ENCODE measurements around the gene BEST2. TPM values are rescaled to one million over a fixed set of nuclear protein-coding genes. Genes with fewer than 3 reads are reported as not detected.

The BEST2 gene
- total RNA-seq, 4 donors from 2014 or later: 0.63 TPM; not detected in 3

DNA sequence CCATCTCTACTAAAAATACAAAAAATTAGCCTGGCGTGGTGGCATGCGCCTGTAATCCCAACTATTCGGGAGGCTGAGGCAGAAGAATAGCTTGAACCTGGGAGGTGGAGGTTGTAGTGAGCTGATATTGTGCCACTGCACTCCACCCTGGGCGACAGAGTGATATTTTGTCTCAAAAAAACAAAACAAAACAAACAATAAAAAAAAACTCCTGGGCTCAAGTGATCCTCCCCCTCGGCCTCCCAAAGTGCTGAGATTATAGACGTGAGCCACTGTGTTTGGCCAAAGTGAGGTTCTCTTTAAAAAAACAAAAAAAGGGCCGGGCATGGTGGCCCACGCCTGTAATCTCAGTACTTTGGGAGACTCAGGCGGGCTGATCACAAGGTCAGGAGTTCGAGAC is 35.9 kb downstream of the BEST2 start:
- peaks cover 48 to 62% of the 10 kb centered on the region in 2 donors for H3K4me1 ChIP-seq
- H3K36me3 ChIP-seq: no peaks in the 10 kb centered on the region
- no peak for DNase-seq
- no peak for ATAC-seq
- no peaks in the 10 kb centered on the region for H3K27me3 ChIP-seq
- peak overlapping the region; percentile 99 to 100 (median 100) for H3K27ac ChIP-seq
- no peaks in the 10 kb centered on the region for H3K9me3 ChIP-seq
- H3K4me3 ChIP-seq: no peak overlapping the region
- in situ Hi-C loops (cut with MboI; ENCODE audit: low sequenced_read_pairs in 4 of 4) (no loop called here), intact Hi-C loops (cut with DNase I; ENCODE audit: low total_unique reads) (no loop called here)
- no peak for TF ChIP-seq POLR2A (IDR thresholded peaks at IDR 0.05)
- TF ChIP-seq, protein P1, sequence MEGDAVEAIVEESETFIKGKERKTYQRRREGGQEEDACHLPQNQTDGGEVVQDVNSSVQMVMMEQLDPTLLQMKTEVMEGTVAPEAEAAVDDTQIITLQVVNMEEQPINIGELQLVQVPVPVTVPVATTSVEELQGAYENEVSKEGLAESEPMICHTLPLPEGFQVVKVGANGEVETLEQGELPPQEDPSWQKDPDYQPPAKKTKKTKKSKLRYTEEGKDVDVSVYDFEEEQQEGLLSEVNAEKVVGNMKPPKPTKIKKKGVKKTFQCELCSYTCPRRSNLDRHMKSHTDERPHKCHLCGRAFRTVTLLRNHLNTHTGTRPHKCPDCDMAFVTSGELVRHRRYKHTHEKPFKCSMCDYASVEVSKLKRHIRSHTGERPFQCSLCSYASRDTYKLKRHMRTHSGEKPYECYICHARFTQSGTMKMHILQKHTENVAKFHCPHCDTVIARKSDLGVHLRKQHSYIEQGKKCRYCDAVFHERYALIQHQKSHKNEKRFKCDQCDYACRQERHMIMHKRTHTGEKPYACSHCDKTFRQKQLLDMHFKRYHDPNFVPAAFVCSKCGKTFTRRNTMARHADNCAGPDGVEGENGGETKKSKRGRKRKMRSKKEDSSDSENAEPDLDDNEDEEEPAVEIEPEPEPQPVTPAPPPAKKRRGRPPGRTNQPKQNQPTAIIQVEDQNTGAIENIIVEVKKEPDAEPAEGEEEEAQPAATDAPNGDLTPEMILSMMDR (IDR thresholded peaks at IDR 0.05 in 4 of 5, conservative IDR thresholded peaks at IDR 0.05 in 1 of 5): no peak

DNA sequence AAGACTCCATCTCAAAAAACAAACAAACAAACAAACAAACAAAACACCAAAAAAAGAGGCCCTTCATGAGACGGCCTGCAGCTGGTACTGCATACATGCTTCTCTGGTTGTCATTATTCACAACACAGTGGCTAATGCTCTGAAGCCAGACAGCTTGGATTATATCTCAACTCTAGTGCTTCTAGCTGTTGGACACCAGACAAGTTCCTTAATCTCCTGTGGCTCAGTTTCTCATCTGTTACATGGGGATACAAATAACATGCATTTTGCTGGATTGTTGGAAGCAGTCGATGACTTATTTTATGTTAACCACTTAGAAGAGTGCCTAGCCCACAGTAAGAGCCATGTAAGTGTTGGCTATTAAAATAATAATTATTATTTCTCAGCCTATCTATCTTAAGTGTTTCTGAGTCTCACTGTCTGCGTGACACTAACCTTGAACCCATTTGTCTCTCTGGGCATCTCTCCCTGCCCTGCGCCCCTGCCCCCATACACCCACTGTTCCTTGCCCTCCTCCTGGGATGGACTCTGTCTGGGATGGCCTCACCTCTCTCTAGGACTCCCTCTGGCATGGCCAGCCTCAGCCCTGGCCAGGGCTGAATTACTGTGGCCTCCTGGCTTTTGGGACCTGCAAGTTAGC is 36.6 kb downstream of the BEST2 start:
- no peaks in the 10 kb centered on the region for H3K36me3 ChIP-seq
- ATAC-seq (no peak), DNase-seq (no peak)
- H3K27ac ChIP-seq: peak overlapping the region; percentile 99 to 100 (median 100)
- TF ChIP-seq POLR2A (IDR thresholded peaks at IDR 0.05): no peak
- TF ChIP-seq, protein P1 (IDR thresholded peaks at IDR 0.05 in 4 of 5, conservative IDR thresholded peaks at IDR 0.05 in 1 of 5): no peak
- H3K27me3 ChIP-seq: no peaks in the 10 kb centered on the region
- in situ Hi-C loops (cut with MboI; ENCODE audit: low sequenced_read_pairs in 4 of 4): no loop called here
- intact Hi-C loops (cut with DNase I; ENCODE audit: low total_unique reads): no loop called here
- H3K9me3 ChIP-seq: no peaks in the 10 kb centered on the region
- peak overlapping the region; percentile 48 to 98 (median 92) for H3K4me3 ChIP-seq
- peaks cover 48 to 56% of the 10 kb centered on the region in 2 donors for H3K4me1 ChIP-seq

DNA sequence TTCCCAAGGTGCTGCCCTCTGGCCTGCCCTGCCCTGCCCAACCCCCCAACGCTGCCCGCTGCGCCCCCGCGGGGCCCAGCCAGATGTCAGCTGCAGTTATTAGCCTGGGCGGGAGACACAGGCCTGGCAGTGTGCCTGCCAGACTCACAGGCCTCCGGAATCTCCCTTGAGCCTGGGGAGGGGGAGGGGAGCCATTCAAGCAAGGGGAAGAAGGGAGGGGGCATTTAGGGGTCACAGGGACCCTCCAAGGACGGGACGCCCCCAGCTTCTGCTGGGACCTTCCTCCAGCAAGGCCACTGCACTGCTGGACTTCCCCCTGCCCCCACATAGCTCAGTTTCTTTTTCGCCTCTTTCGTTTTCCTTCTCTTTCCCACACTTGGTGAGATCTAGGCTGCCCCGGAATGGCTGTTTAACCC is 37.1 kb downstream of the BEST2 start:
- Histone ChIP-seq H3K9me3 (no peaks in the 10 kb centered on the region), H3K27me3 (no peaks in the 10 kb centered on the region), H3K4me1 (peaks cover 43 to 51% of the 10 kb centered on the region in 2 donors), H3K27ac (peak overlapping the region; percentile 99 to 100 (median 100)), H3K36me3 (no peaks in the 10 kb centered on the region), H3K4me3 (peak overlapping the region; percentile 48 to 98 (median 92))
- no peak for ATAC-seq
- intact Hi-C loops (cut with DNase I; ENCODE audit: low total_unique reads) (no loop called here), in situ Hi-C loops (cut with MboI; ENCODE audit: low sequenced_read_pairs in 4 of 4) (no loop called here)
- no peak for TF ChIP-seq POLR2A (IDR thresholded peaks at IDR 0.05)
- TF ChIP-seq, protein P1 (IDR thresholded peaks at IDR 0.05 in 4 of 5, conservative IDR thresholded peaks at IDR 0.05 in 1 of 5): no peak
- DNase-seq: peak in 1 of 2 donors; percentile 81

DNA sequence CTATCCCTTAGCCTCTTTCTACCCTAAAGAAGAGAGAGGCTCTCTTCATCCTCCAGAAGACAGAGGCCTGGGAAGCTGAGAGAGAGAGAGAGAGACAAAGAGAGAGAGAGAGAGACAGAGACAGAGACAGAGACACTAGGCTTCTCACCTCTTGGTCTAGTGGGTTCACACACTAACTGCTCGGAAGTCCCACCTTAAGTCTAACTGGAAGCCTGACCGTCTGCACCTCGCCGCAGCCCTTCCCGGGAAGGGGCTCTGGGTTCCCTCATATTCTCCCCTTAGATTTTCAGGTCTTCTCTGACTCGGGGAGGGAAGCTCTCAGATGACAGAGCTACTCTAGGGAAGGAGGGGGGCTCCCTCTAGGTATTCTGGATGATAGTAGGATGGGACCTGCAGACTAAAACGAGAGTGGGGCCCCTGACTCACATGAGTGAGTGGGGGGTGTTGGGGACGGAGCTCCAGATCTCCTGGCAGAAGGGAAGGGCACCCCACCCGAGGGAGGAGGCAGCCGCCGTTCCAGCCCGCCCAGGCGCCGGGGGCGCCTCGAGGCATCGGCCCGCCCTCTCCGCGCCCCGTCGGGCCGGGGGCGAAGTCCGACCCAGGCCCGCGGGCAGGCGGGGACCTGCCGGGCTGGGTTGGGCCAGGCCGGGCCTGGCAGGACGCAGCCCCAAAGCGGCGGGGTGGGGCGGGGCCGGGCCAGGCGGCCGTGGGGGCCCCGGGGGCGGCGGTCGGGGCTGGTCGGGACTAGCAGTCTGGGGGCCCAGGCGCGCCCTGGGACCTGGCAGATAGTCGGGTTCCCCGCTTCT is 37.7 kb downstream of the BEST2 start:
- Histone ChIP-seq H3K27ac (peak overlapping the region; percentile 99 to 100 (median 100)), H3K36me3 (no peaks in the 10 kb centered on the region), H3K4me3 (peak overlapping the region; percentile 91 to 98 (median 94)), H3K4me1 (peaks cover 42 to 49% of the 10 kb centered on the region in 2 donors), H3K9me3 (no peaks in the 10 kb centered on the region), H3K27me3 (no peaks in the 10 kb centered on the region)
- no peak for DNase-seq
- in situ Hi-C loops (cut with MboI; ENCODE audit: low sequenced_read_pairs in 4 of 4): no loop called here
- TF ChIP-seq, protein P1 (IDR thresholded peaks at IDR 0.05 in 4 of 5, conservative IDR thresholded peaks at IDR 0.05 in 1 of 5): no peak
- no peak for TF ChIP-seq POLR2A (IDR thresholded peaks at IDR 0.05)
- intact Hi-C loops (cut with DNase I; ENCODE audit: low total_unique reads): no loop called here
- no peak for ATAC-seq

Measured in gastrocnemius medialis (tissue), 4 donors.